Erythroblast (primary cell): ENCODE measurements around the gene ADSL.

Experiments
- GATA1 ChIP-seq: IDR thresholded peaks from 2 replicates; pipeline ENCODE4 v1.6.1; 2011; ENCODE audit warnings: low read depth, mild to moderate bottlenecking, control low read depth, low read length, moderate library complexity
- POLR2A ChIP-seq: IDR thresholded peaks from 2 replicates; pipeline ENCODE4 v1.6.1; 2011; ENCODE audit warnings: mild to moderate bottlenecking, low read length

DNA sequence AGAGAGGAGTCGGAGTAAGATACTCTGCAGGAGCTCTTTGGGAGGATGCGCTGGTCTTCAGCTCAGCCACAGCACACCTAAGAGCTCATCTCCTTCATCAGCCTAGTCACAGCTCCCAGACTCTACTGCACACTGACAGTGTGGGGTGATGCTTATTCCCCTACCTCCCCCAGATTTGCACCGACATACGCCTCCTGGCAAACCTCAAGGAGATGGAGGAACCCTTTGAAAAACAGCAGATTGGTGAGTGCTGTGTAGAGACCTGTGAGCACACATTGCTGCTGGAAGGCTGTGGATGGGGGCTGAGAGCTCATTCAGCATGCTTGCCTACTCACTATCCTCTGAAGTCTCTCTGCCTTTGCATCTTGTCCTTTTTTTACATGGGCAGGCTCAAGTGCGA lies 14.8 kb downstream of the ADSL start:
- TF ChIP-seq POLR2A (no peak), GATA1 (no peak)
